Endothelial cell of umbilical vein (primary cell): ENCODE measurements around the gene SCGB2B2. TPM values are rescaled to one million over a fixed set of nuclear protein-coding genes. Genes with fewer than 3 reads are reported as not detected.

ENCODE experiments used
- BruUV-seq: library from RNA; stranded (reverse); fragments of 400-500 nt; replicated peaks from 2 replicates; lab custom pipeline; 2021; lab: Mats Ljungman, UMichigan
- CTCF ChIA-PET: fragments of 300-600, 350-600 bp; sonication (Branson Sonifier 250); formaldehyde crosslinking; loops from one replicate; lab custom pipeline; 2021; ENCODE audit warnings: antibody characterized with exemption, inconsistent platforms; lab: Charles Lee
- POLR2A ChIA-PET: fragments of 300-600, 350-600 bp; sonication (Branson Sonifier 250); formaldehyde crosslinking; loops from one replicate; lab custom pipeline; 2021; ENCODE audit warnings: antibody characterized with exemption, inconsistent platforms; lab: Charles Lee
- DNase-seq: peaks from one replicate; pipeline ENCODE4 v3.0.0-alpha.2; 2011; ENCODE audit warnings: low read depth, low spot score
- FAIRE-seq: peaks from 2 replicates; lab custom pipeline; 2011; peaks lifted over from hg19 to GRCh38; lab: Jason Lieb, UNC
- H2AFZ ChIP-seq: 2 replicates; pipeline ENCODE4 v1.6.0; 2012; ENCODE audit warnings: low read depth, low read length, control low read depth, inconsistent platforms
- H3K27ac ChIP-seq: 2 replicates; pipeline ENCODE4 v1.5.1; 2011; ENCODE audit warnings: low read depth, mild to moderate bottlenecking, control low read depth, low read length, moderate library complexity; ENCODE audit not compliant: insufficient read depth
- H3K27me3 ChIP-seq, 2 experiments: 2 replicates each; pipeline versions ENCODE4 v1.6.0 to v1.6.1; 2011; ENCODE audit warnings: low read length in 2 of 2, mixed read lengths in 1 of 2; ENCODE audit not compliant: control insufficient read depth in 2 of 2, insufficient read depth in 2 of 2
- H3K36me3 ChIP-seq, 2 experiments: 2 replicates in 1 of 2; 3 replicates in 1 of 2; pipeline ENCODE4 v1.5.1; 2011; ENCODE audit warnings: low read length in 2 of 2, mild to moderate bottlenecking in 1 of 2, moderate library complexity in 1 of 2; ENCODE audit not compliant: control insufficient read depth in 2 of 2, insufficient read depth in 2 of 2; ENCODE audit errors: extremely low read depth in 1 of 2
- H3K4me1 ChIP-seq: 3 replicates; pipeline ENCODE4 v1.5.1; 2011; ENCODE audit warnings: mild to moderate bottlenecking, low read length; ENCODE audit not compliant: control insufficient read depth, insufficient read depth; ENCODE audit errors: extremely low read depth
- H3K4me2 ChIP-seq: 2 replicates; pipeline ENCODE4 v1.6.1; 2011; ENCODE audit warnings: low read length, control low read depth, mixed read lengths; ENCODE audit not compliant: insufficient read depth
- H3K4me3 ChIP-seq, 3 experiments: fragments of 200-600 bp in 1 of 3; sonication (generic), shearing (Covaris generic) in 1 of 3; replicated peaks in 1 of 3; 2 replicates each; pipeline ENCODE4 v1.5.1; 2011 to 2016; ENCODE audit warnings: control low read depth in 3 of 3, low read length in 3 of 3, mild to moderate bottlenecking in 2 of 3, inconsistent platforms in 1 of 3, low read depth in 1 of 3, moderate library complexity in 1 of 3; ENCODE audit not compliant: insufficient read depth in 1 of 3
- H3K79me2 ChIP-seq: 2 replicates; pipeline ENCODE4 v1.6.0; 2012; ENCODE audit warnings: low read length, inconsistent platforms; ENCODE audit not compliant: control insufficient read depth, insufficient read depth
- H3K9ac ChIP-seq: replicated peaks from 2 replicates; pipeline ENCODE3; 2011; ENCODE audit warnings: low read length, control low read depth; ENCODE audit not compliant: insufficient read depth; ENCODE audit errors: extremely low read depth
- H3K9me1 ChIP-seq: replicated peaks from 3 replicates; pipeline ENCODE4 v1.6.0; 2011; ENCODE audit warnings: mild to moderate bottlenecking, low read length; ENCODE audit not compliant: control insufficient read depth, insufficient read depth; ENCODE audit errors: extremely low read depth
- H3K9me3 ChIP-seq: replicated peaks from 2 replicates; pipeline ENCODE4 v1.5.1; 2012; ENCODE audit warnings: low read length, inconsistent platforms; ENCODE audit not compliant: control insufficient read depth, insufficient read depth
- H4K20me1 ChIP-seq: replicated peaks from 2 replicates; pipeline ENCODE3; 2011; ENCODE audit warnings: mild to moderate bottlenecking, low read length; ENCODE audit not compliant: control insufficient read depth, insufficient read depth; ENCODE audit errors: extremely low read depth
- CTCF ChIP-seq, 2 donors: IDR thresholded peaks; 1 replicate in 1 of 2; 2 replicates in 1 of 2; pipeline ENCODE4 v1.5.1; 2011; ENCODE audit warnings: low read length in 2 of 2, mild to moderate bottlenecking in 2 of 2, moderate library complexity in 2 of 2, control low read depth in 1 of 2, inconsistent platforms in 1 of 2, low read depth in 1 of 2; ENCODE audit not compliant: insufficient read depth in 1 of 2; ENCODE audit errors: extremely low read depth in 1 of 2
- EZH2 ChIP-seq: IDR thresholded peaks from 2 replicates; pipeline ENCODE4 v1.6.1; 2012; ENCODE audit warnings: borderline replicate concordance, low read depth, mild to moderate bottlenecking, moderate library complexity, low read length, inconsistent platforms; ENCODE audit not compliant: severe bottlenecking
- FOS ChIP-seq: IDR thresholded peaks from 2 replicates; pipeline ENCODE4 v1.6.1; 2011; ENCODE audit warnings: mild to moderate bottlenecking, low read length, moderate library complexity, borderline replicate concordance; ENCODE audit not compliant: insufficient read depth
- GATA2 ChIP-seq: IDR thresholded peaks from 2 replicates; pipeline ENCODE4 v1.7.0; 2011; ENCODE audit warnings: low read depth, mild to moderate bottlenecking, moderate library complexity, mixed read lengths, low read length; ENCODE audit not compliant: insufficient read length, insufficient read depth
- JUN ChIP-seq: IDR thresholded peaks from 2 replicates; pipeline ENCODE4 v1.6.1; 2011; ENCODE audit warnings: borderline replicate concordance, low read depth; ENCODE audit not compliant: insufficient read length, insufficient read depth
- MAX ChIP-seq: IDR thresholded peaks from 2 replicates; pipeline ENCODE4 v1.6.1; 2011; ENCODE audit not compliant: insufficient read depth, insufficient read length
- MYC ChIP-seq: IDR thresholded peaks from one replicate; pipeline ENCODE4 v1.6.1; 2011; ENCODE audit warnings: mild to moderate bottlenecking, low read depth, low read length
- POLR2A ChIP-seq: IDR thresholded peaks from 2 replicates; pipeline ENCODE4 v1.6.1; 2012; ENCODE audit warnings: low read depth, mild to moderate bottlenecking, control low read depth, low read length
- POLR2AphosphoS5 ChIP-seq: IDR thresholded peaks from 2 replicates; pipeline ENCODE4 v1.6.1; 2012; ENCODE audit warnings: low read depth, mild to moderate bottlenecking, control low read depth, low read length, moderate library complexity; ENCODE audit not compliant: insufficient read depth
- dilution Hi-C: fragments of 300-500 bp; cut with MboI; formaldehyde crosslinking; loops from one replicate; pipeline ENCODE4 v1.15.0; 2019; ENCODE audit warnings: low sequenced_read_pairs; ENCODE audit not compliant: extremely low pct_ligation_motif_present
- intact Hi-C: fragments of 100-400 bp; cut with micrococcal nuclease; formaldehyde crosslinking; loops from one replicate; pipeline ENCODE4 v1.10.0; 2022
- polyA plus RNA-seq, 4 experiments: library from polyadenylated mRNA; depleted of rRNA in 3 of 4; stranded (reverse) in 3 of 4; unstranded in 1 of 4; fragments of >200 nt; gene quantifications; 2 replicates each; pipeline versions ENCODE4 v1.2.1 to v1.2.3, GENCODE V29; 2011 to 2012; ENCODE audit warnings: missing spikeins in 1 of 4
- total RNA-seq: library from RNA; stranded (reverse); gene quantifications from 2 replicates; pipeline ENCODE4 v1.2.3, GENCODE V29; 2021

Gene SCGB2B2
- total and polyA plus RNA-seq, 2 donors (not counting 3 experiments of a cell fraction or from before 2014, with no cell fraction given): 0.07 to 0.49 TPM

- H3K9me3 ChIP-seq: no peaks in the 10 kb centered on the region
- no peaks in the 10 kb centered on the region for H3K9me1 ChIP-seq
- H3K9ac ChIP-seq: no peak overlapping the region
- CTCF ChIA-PET: interaction anchor here (0.7 kb wide), 1 partner anchor 12 kb away, joined by 3 read pairs; no protein-coding TSS in a partner anchor
- no peaks in the 10 kb centered on the region for H4K20me1 ChIP-seq
- no peak overlapping the region for H3K27ac ChIP-seq
- no peak overlapping the region for H2AFZ ChIP-seq
- TF ChIP-seq MYC (no peak), POLR2AphosphoS5 (no peak), CTCF (IDR thresholded peaks at IDR 0.05; ENCODE audit: extremely low read depth in 1 of 2, insufficient read depth in 1 of 2, low read depth in 1 of 2, low read length in 2 of 2) (no peak), GATA2 (no peak), POLR2A (no peak), MAX (no peak), EZH2 (no peak), JUN (no peak), FOS (no peak)
- peaks cover 0 to 2% of the 10 kb centered on the region in 2 experiments for H3K27me3 ChIP-seq
- H3K36me3 ChIP-seq: peaks cover 2 to 8% of the 10 kb centered on the region in 2 experiments
- no peak for DNase-seq
- dilution Hi-C loops: no loop called here
- H3K4me1 ChIP-seq: peaks cover 10% of the 10 kb centered on the region
- intact Hi-C loops: no loop called here
- POLR2A ChIA-PET: no interaction called here
- H3K4me2 ChIP-seq: no peak overlapping the region
- no peak for FAIRE-seq
- peaks cover 3% of the 10 kb centered on the region for H3K79me2 ChIP-seq
- H3K4me3 ChIP-seq: no peak overlapping the region
- no TSS peak for BruUV-seq
Observed at GRCh38 chr19:34675919-34676318, 1.0 kb downstream of the SCGB2B2 start.
